Frontal cortex (tissue), 4 donors: ENCODE measurements around the gene IGSF21. TPM values are rescaled to one million over a fixed set of nuclear protein-coding genes. Genes with fewer than 3 reads are reported as not detected.

Source experiments
- DNase-seq, 2 donors: peaks; one replicate each; pipeline ENCODE4 v3.0.0; 2012; ENCODE audit warnings: low spot score in 2 of 2
- FAIRE-seq: peaks from 2 replicates; lab custom pipeline; 2012; peaks lifted over from hg19 to GRCh38; lab: Jason Lieb, UNC
- total RNA-seq: library from RNA; depleted of rRNA; stranded (reverse); fragments of >200 nt; gene quantifications from one replicate; pipeline ENCODE4 v1.2.3, GENCODE V29; 2014
- donor health status: control.
- donor health status: control.
- donor health status: control.

The IGSF21 gene
- total RNA-seq, 1 donor from 2014 or later, result 31.0 TPM

DNA sequence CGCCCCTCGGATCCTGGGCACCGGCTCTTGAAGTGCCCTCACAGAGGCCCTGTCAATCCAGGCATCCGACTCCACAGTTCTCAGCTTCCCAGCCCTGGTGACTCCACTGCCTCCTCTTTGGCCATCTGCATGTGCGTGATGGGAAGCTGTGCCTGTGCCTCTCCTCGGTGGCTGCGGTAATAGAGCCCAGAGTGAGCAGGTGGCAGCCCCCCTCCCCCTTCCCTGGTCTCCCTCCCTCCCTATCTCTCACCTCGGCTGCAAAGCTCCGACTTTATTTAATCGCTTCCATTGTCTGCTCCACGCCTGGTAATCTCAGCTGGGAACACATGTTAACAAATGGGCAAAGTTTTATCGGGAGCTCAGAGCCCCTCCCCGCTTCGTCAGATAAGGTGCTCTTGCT lies 91.9 kb downstream of the IGSF21 start:
- FAIRE-seq (no peak), DNase-seq (no peak)

- DNase-seq (no peak), FAIRE-seq (no peak)
Observed at GRCh38 chr1:18200136-18200717, 92.6 kb downstream of the IGSF21 start.

DNA sequence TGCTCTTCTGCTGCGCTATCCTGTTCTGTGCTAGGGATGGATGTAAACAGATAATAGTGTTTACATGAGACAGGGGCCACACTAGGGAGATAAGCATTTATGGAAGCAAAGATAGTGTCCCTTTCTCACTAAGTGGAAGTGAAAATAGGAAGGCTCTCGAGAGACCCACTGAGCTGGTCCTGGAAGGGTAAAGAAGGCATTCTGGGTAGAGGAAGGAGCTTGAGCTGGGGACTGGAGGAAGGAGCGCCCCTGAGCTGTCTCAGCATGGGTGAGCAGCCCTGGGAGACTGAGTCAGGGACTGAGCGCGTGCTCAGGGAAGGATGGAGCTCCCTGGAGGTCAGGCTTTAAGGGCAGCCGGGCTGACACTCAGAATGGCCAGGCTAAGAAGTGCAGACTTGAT lies 93.3 kb downstream of the IGSF21 start:
- DNase-seq (no peak), FAIRE-seq (no peak)

DNA sequence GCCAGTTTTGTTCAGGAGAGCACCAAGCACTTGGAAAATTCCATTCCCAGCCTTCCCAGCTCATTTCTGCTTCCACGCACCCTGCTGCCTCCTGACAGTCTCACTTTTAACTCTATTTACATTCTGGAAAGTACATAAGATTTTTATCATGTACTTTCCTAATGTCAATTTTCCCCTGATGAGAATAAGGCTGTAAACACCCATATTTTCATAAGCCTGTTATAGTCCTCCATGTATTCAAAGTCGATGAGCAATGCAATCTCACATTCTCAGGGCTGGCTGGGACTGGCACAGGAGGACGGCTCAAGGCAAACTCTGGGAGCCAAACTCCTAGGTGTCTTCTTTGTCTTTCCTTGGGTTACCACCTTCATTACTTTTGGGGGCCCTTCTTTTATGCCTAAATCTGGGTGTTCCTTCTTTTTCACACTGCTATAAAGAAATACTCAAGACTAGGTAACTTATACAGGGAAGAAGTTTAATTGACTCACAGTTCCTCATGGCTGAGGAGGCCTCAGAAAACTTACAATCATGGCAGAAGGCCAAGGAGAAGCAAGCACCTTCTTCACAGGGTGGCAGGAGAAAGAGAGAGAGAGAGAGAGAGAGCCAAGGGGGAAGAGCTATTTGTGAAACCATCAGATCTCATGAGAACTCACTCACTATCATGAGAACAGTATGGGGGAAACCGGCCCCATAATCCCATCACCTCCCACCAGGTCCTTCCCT lies 94.6 kb downstream of the IGSF21 start:
- FAIRE-seq (no peak), DNase-seq (no peak)

DNA sequence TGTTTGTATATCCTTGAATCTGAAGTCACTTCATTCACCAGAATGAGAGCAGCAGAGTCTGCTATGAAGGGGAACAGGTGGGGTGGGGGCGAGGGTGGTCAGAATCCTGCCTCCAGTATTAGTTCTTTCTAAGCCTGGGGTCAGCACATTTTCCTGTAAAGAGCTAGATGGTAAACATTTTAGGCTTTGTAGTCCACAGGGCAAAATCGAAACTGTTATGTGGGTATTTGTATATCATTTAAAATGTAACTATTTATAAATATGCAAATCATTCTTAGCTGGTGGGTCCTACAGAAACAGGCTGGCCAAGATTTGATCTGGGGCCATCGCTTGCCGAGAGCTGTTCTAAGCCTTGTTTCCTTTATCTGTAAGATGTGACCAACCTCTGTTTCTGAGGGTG lies 96.0 kb downstream of the IGSF21 start:
- DNase-seq (no peak), FAIRE-seq (no peak)

- no peak for FAIRE-seq
Observed at GRCh38 chr1:18204575-18204974, 97.0 kb downstream of the IGSF21 start.

GRCh38 chr1:18205319-18205718 lies 97.7 kb downstream of the IGSF21 start:
- DNase-seq, result no peak
- no peak for FAIRE-seq

More at GRCh38 chr1:18204575-18204974, 97.0 kb downstream of the IGSF21 start:
- DNase-seq, result no peak

GRCh38 chr1:18211764-18212163 lies 104.2 kb downstream of the IGSF21 start:
- FAIRE-seq (no peak), DNase-seq (peak in 1 of 2 donors; percentile 26)

- FAIRE-seq (no peak), DNase-seq (no peak)
Observed at GRCh38 chr1:18217398-18218043, 109.9 kb downstream of the IGSF21 start.

GRCh38 chr1:18229625-18230024 lies 122.0 kb downstream of the IGSF21 start:
- FAIRE-seq (no peak), DNase-seq (no peak)

DNA sequence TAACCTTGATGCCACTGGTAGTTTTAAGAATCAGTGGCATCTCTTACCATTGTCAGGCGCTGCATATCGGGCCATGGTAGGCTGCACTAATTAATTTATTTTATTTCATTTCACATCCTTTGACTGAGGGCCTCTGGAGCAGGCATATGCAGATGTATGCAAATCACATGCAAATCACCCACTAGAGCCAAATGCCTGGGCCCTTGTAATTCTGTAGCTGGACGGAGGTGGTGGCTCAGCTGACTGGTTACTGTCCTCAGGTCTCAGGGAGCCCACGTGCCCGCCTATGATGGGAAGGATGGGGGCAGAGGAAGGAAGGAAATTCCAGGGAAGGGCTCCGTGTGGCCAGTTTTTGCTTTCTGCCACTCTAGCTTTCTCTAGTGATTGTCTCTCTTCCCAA lies 122.7 kb downstream of the IGSF21 start:
- FAIRE-seq (no peak), DNase-seq (no peak)

DNA sequence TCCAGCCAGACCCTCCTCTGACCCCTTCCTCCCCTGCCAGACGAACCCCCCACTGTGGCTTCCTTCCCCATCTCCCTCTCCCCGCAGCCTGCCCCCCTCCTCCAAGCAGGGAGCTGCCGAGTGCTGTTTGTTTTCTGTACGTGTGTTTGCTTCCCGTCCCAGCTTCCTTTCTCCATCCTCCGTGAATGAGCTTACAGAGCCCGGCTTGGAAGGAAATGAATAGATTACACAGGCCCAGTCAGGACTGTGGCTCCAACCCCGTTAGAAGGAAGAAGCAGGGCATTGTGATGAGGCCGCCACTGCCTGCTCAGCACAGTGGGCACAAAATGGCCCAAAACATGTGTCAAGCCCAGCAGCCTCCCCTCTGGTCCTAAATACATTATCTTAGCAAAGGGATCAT lies 123.2 kb downstream of the IGSF21 start:
- FAIRE-seq, result no peak
- DNase-seq, result peak in 1 of 2 donors; percentile 8

DNA sequence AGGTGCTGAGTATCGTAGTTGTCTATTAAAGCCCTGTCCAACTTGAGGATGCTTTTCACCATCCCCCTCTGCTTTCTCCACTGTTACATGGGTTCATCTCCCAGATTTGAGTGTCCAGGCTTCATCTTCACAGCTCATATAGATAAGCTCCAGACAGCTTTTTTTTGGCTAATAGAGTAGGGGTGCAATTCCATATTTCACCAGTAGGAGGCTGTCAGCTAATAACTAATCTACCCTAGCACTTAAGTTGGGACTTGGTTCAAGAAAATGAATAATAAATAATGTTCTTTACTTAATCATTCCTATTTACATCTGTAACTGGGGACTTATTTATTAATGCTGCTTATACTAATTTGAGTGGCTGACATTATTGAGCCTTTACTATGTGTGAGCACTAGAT lies 124.5 kb downstream of the IGSF21 start:
- no peak for DNase-seq
- no peak for FAIRE-seq

- FAIRE-seq (no peak), DNase-seq (no peak)
Observed at GRCh38 chr1:18233176-18233864, 125.7 kb downstream of the IGSF21 start.

DNA sequence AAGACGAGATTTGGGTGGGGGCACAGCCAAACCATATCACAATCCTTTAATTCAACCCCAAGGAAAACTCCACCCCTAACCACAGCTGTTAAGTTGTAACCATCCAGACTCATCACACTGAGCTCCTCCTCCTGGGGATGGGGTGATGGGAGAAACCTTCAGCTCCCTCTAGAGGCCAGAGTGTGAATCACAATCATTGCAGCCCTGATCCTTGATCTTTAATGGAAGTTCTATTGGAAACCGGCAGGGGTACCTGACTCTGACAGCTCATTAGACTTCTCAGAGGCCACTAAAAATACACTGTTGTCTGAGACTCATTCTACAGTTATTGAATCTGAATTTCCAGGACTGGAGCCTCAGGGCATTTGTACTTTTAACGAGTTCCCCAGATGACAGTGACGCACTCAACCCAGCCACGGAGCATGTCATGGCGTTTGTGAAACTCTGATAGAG lies 127.2 kb downstream of the IGSF21 start:
- DNase-seq (peak; percentile 24 to 52), FAIRE-seq (no peak)

DNA sequence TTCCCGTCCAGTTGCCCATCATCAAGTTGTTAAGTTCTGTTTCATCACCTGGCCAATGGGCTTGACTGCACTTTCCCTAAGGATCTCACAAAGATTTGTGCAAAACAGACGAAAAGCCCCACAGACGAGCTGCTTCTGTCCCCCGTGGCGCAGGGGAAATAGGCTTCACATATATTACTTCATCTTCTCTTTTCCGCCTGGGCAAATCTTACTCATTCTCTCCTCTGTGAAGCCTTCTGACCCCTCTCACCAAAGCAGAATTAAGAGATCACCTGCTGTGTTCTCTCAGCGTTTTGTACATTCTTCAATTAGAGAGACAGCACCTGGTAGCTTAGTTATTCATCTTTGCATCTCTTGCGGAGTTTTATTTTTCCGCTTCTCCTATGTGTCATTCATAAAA lies 129.8 kb downstream of the IGSF21 start:
- no peak for FAIRE-seq
- DNase-seq, result no peak

GRCh38 chr1:18238190-18238589 lies 130.6 kb downstream of the IGSF21 start:
- DNase-seq (no peak), FAIRE-seq (no peak)

DNA sequence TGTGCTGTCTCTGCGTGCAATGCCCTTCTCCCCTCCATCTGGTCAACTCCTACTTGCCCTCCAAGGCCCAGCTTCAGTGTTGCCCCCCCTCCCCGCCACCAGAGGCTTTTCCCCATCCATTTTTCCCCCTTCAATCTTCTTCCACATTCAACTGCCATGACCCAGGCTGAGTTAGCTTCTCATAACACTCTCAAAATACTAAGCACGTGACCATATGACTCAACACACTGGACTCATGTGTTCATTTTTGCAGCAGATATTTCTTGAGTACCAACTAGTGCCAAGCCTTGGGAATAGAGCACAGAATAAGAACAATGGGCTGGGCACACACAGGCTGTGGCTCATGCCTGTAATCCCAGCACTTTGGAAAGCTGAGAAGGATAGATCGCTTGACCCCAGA lies 132.1 kb downstream of the IGSF21 start:
- DNase-seq (no peak), FAIRE-seq (no peak)

DNA sequence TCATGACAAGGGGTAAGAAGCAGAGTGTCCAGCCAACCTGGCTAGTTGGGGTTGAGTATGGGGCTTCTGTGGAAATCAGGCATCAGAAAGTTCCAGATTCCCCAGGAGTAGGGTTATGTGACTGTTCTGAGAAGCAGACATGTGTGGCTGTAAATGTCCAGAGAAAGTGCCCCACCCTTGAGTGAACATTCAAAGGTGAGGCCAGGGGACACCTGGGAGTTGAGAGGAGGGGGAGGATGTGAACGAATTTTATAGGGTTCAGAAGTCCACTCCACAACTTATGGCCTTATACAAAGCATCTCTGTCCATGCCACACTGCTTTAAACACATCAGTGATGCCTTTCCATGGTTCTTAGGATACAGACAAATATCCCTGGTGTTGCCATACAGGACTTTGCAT lies 133.3 kb downstream of the IGSF21 start:
- no peak for DNase-seq
- no peak for FAIRE-seq

GRCh38 chr1:18241891-18242290 lies 134.3 kb downstream of the IGSF21 start:
- FAIRE-seq (no peak), DNase-seq (no peak)
